Left lung (tissue), 10 donors: ENCODE results near the gene HNRNPUL2. TPM values are rescaled to one million over a fixed set of nuclear protein-coding genes. Genes with fewer than 3 reads are reported as not detected.

Experiments
- ATAC-seq: fragments of 200-7000 bp; cut with Tn5 transposase; one replicate; pipeline ENCODE4 v1.9.1; 2020; ENCODE audit warnings: moderate library complexity
- DNase-seq, 4 donors: peaks; one replicate each; pipeline ENCODE4 v3.0.0-alpha.2; 2013 to 2020
- H3K27ac ChIP-seq, 2 donors: fragments of 200-600 bp; sonication (generic) in 1 of 2; one replicate each; pipeline versions ENCODE4 v1.5.0 to v1.8.0; 2020 to 2021
- H3K27me3 ChIP-seq, 2 donors: fragments of 200-600 bp; sonication (generic) in 1 of 2; one replicate each; pipeline versions ENCODE4 v1.5.0 to v1.8.0; 2020 to 2021
- H3K36me3 ChIP-seq, 2 donors: fragments of 200-600 bp; sonication (generic) in 1 of 2; one replicate each; pipeline versions ENCODE4 v1.5.0 to v1.8.0; 2020 to 2021
- H3K4me1 ChIP-seq, 2 donors: fragments of 200-600 bp; one replicate each; pipeline ENCODE4 v1.8.0; 2021
- H3K4me3 ChIP-seq, 2 donors: fragments of 200-600 bp; sonication (generic) in 1 of 2; one replicate each; pipeline versions ENCODE4 v1.5.0 to v1.8.0; 2020 to 2021; ENCODE audit warnings: mild to moderate bottlenecking in 1 of 2
- H3K9me3 ChIP-seq, 2 donors: fragments of 200-600 bp; sonication (generic) in 1 of 2; one replicate each; pipeline versions ENCODE4 v1.5.0 to v1.8.0; 2020 to 2021
- intact Hi-C, 2 donors: fragments of 100-400 bp; cut with DNase I; formaldehyde crosslinking; loops; one replicate each; pipeline versions ENCODE4 v1.11.2 to v1.14.2; 2022
- polyA plus RNA-seq, 6 donors: library from polyadenylated mRNA; unstranded; fragments of 120-200 nt; gene quantifications; one replicate each; pipeline ENCODE4 v1.2.1, GENCODE V29; 2013; ENCODE audit not compliant: insufficient read length in 6 of 6
- total RNA-seq, 2 donors: library from RNA; stranded (reverse); fragmentation: NEBNext Ultra II Directional; extraction: Animal tissue kit (Norgen Biotek cat#: 25700); gene quantifications; one replicate each; pipeline ENCODE4 v1.2.1, GENCODE V29; 2021
- TF ChIP-seq, protein P1 (sequence below), 2 donors: fragments of 200-600 bp; sonication (generic) in 1 of 2; IDR thresholded peaks; one replicate each; pipeline versions ENCODE4 v1.5.0 to v1.8.0; 2021; ENCODE audit warnings: antibody characterized with exemption in 2 of 2
- donor health status: DM: no; HTN: yes; CAD: no.
- donor health status: DM: no; HTN: no; CAD: no.

Gene HNRNPUL2
- total and polyA plus RNA-seq, 8 donors = 31.8 to 95.4 (median 88.0) TPM

DNA sequence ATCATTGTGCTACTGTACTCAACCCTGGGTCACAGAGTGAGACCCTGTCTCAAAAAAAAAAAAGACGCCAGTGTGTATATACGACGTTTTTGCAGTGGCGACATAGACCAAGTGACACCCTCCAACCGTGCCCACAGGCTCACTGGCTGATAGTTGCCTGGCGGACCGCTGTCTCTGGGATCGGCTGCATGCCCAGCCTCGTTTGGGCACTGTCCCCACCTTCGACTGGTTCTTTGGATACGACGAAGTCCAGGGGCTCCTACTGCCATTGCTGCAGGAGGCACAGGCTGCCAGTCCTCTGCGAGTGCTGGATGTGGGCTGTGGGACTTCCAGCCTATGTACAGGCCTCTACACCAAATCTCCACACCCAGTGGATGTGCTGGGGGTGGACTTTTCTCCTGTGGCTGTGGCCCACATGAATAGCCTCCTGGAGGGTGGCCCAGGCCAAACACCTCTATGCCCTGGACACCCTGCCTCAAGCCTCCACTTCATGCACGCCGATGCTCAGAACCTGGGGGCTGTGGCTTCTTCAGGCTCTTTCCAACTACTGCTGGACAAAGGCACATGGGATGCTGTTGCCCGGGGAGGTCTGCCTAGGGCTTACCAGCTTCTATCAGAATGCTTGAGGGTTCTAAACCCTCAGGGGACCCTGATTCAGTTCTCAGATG is 60.9 kb downstream of the HNRNPUL2 start:
- Histone ChIP-seq H3K4me1 (peaks cover 24 to 69% of the 10 kb centered on the region in 2 donors), H3K9me3 (no peaks in the 10 kb centered on the region), H3K36me3 (peaks cover 0 to 34% of the 10 kb centered on the region in 2 donors), H3K27ac (peak overlapping the region; percentile 89 to 94), H3K4me3 (peak overlapping the region; percentile 86 to 90), H3K27me3 (no peaks in the 10 kb centered on the region)
- TF ChIP-seq, protein P1, sequence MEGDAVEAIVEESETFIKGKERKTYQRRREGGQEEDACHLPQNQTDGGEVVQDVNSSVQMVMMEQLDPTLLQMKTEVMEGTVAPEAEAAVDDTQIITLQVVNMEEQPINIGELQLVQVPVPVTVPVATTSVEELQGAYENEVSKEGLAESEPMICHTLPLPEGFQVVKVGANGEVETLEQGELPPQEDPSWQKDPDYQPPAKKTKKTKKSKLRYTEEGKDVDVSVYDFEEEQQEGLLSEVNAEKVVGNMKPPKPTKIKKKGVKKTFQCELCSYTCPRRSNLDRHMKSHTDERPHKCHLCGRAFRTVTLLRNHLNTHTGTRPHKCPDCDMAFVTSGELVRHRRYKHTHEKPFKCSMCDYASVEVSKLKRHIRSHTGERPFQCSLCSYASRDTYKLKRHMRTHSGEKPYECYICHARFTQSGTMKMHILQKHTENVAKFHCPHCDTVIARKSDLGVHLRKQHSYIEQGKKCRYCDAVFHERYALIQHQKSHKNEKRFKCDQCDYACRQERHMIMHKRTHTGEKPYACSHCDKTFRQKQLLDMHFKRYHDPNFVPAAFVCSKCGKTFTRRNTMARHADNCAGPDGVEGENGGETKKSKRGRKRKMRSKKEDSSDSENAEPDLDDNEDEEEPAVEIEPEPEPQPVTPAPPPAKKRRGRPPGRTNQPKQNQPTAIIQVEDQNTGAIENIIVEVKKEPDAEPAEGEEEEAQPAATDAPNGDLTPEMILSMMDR (IDR thresholded peaks at IDR 0.05) = no peak
- DNase-seq (no peak), ATAC-seq (no peak)
- intact Hi-C loops = no loop called here

DNA sequence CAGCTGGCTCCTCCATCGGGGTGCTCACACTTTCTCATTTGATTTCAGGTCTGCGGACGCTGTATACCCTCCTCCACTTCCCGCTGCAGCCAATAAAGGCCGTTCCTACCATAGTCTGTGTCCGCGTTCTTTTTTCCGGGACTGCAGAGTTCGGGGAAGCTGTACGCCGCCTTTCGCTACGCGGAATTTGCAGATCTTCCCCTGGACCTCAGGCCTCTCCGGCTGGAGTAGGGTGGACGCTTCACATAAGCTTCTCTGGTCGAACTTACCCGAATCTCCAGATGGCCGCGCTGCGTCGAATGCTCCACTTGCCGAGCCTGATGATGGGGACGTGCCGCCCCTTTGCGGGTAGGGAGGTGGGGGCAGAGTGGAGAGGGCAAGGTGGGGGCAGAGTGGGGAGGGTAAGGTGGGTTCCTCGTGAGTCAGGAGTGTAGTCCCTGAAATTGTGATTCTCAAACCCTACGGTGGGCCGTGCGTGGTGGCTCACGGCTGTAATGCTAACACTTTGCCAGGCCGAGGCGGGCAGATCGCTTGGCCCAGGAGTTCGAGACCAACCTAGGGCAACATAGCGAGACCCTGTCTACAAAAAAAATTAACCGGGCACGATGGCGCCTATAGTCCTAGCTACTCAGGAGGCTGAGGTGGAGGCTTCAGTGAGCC is 61.5 kb downstream of the HNRNPUL2 start:
- DNase-seq (peak in 2 of 4 donors; percentile 53 to 83), ATAC-seq (peak; percentile 53)
- TF ChIP-seq, protein P1 (IDR thresholded peaks at IDR 0.05) = no peak
- peaks cover 0 to 40% of the 10 kb centered on the region in 2 donors for H3K36me3 ChIP-seq
- H3K27ac ChIP-seq = peak overlapping the region; percentile 89 to 94
- intact Hi-C loops = no loop called here
- no peaks in the 10 kb centered on the region for H3K9me3 ChIP-seq
- no peaks in the 10 kb centered on the region for H3K27me3 ChIP-seq
- peak overlapping the region; percentile 86 to 90 for H3K4me3 ChIP-seq
- peaks cover 20 to 64% of the 10 kb centered on the region in 2 donors for H3K4me1 ChIP-seq

DNA sequence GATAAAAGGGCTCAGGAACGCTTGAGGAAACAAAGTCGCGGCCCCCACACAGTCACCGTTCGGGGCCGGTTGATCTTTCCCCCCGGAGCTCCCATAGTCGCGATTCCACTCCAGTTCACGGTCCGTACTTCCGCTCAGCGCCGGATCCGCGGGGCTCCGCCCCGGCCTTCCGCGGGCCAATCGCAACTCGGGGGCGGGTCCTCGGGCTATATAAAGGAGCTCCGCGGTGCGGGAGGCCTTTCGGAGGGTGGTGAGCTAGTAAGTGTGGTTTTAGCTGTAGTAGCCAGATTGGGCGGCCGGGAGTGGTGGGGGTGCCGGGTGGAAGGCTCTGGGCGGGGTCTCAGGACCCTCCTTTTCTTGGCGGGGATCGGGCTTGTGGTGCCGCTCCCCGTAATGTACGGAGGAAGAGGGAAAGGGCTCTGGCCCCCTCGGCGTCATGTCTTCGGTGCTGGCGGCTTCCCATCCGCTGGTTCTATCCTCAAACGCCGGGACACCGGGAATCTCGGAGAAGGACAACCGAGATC is 62.1 kb downstream of the HNRNPUL2 start, which contains the start of the genes C11orf98 and CSKMT:
Gene C11orf98, minus strand, starts transcription at position 136 of the 524 bp plus-strand sequence. Its CDS starts 41 bp downstream, at position 95.
Gene CSKMT, plus strand, starts transcription at position 238 of the 524 bp plus-strand sequence. CDS start 568 bp downstream, outside the sequence.
- H3K27ac ChIP-seq = peak within 1 kb of the TSS; percentile 89 to 94
- H3K4me3 ChIP-seq = peak within 1 kb of the TSS; percentile 86 to 90
- no peaks in the 10 kb centered on the region for H3K9me3 ChIP-seq
- peaks cover 14 to 58% of the 10 kb centered on the region in 2 donors for H3K4me1 ChIP-seq
- no peaks in the 10 kb centered on the region for H3K27me3 ChIP-seq
- H3K36me3 ChIP-seq = peaks cover 0 to 42% of the 10 kb centered on the region in 2 donors
- intact Hi-C loops = no loop called here
- TF ChIP-seq, protein P1 (IDR thresholded peaks at IDR 0.05) = no peak
- DNase-seq (peak; percentile 95 to 97 (median 96)), ATAC-seq (peak; percentile 98)

DNA sequence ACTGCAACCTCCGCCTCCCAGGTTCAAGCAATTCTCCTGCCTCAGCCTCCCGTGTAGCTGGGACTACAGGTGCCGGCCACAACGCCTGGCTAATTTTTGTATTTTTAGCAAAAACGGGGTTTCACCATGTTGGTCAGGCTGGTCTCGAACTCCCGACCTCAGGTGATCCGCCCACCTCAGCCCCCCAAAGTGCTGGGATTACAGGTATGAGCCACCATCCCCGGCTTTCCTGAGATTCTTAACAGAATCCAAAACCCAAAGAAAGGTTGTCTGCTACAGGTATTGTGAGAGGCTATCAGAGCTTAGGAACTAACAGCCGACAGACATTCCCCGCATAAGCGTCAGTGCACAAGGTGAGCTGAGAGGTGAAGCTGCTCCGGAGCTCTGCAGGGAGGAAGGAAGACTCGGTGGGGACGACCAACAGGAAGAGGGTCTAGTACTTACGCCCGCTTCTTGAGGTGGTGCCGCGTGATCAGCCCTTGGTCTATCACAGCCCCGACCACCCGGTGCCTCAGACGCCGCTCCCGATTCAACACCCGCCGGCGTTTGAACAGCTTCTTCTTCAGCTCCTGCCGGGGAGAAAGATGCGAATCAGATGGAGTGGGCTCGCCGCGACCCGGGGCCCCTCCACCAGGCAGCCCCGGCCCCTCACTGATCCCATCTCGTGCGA is 62.7 kb downstream of the HNRNPUL2 start:
- Histone ChIP-seq H3K27ac (peak overlapping the region; percentile 89 to 94), H3K4me1 (peaks cover 14 to 52% of the 10 kb centered on the region in 2 donors), H3K9me3 (no peaks in the 10 kb centered on the region), H3K27me3 (no peaks in the 10 kb centered on the region), H3K36me3 (peaks cover 0 to 42% of the 10 kb centered on the region in 2 donors), H3K4me3 (peak overlapping the region; percentile 86 to 90)
- TF ChIP-seq, protein P1 (IDR thresholded peaks at IDR 0.05) = no peak
- ATAC-seq (peak; percentile 59), DNase-seq (peak in 3 of 4 donors; percentile 28 to 60 (median 56))
- intact Hi-C loops = no loop called here

Other genes with a start within 250 kb of the HNRNPUL2 start
- gene AHNAK, start 180.7 kb downstream of the HNRNPUL2 start, total RNA-seq = 100 to 1,000 TPM; 437 to 636 TPM
- gene AHNAK, start 180.7 kb downstream of the HNRNPUL2 start, polyA plus RNA-seq = 100 to 1,000 TPM; 176 to 256 (median 209) TPM
- gene EEF1G, start 153.6 kb downstream of the HNRNPUL2 start, total RNA-seq = 1,000 to 10,000 TPM in 1 of 2 donors, 100 to 1,000 TPM in 1; 973 to 1,076 TPM
- 1,000 to 10,000 TPM; 2,175 to 2,492 (median 2,304) TPM for gene EEF1G, start 153.6 kb downstream of the HNRNPUL2 start, polyA plus RNA-seq
- 10 to 100 TPM; 12.6 to 19.8 TPM for gene TUT1, start 135.9 kb downstream of the HNRNPUL2 start, total RNA-seq
- 10 to 100 TPM; 21.9 to 27.8 (median 23.4) TPM for gene TUT1, start 135.9 kb downstream of the HNRNPUL2 start, polyA plus RNA-seq
- gene MTA2, start 125.6 kb downstream of the HNRNPUL2 start, total RNA-seq = 10 to 100 TPM; 67.1 to 86.0 TPM
- gene MTA2, start 125.6 kb downstream of the HNRNPUL2 start, polyA plus RNA-seq = 100 to 1,000 TPM in 2 of 6 donors, 10 to 100 TPM in 4; 90.1 to 110 (median 97.4) TPM
- gene EML3, start 114.7 kb downstream of the HNRNPUL2 start, total RNA-seq = 10 to 100 TPM; 61.5 to 82.5 TPM
- gene EML3, start 114.7 kb downstream of the HNRNPUL2 start, polyA plus RNA-seq = 10 to 100 TPM; 39.3 to 58.5 (median 53.5) TPM
- 1 to 10 TPM; 4.3 to 5.2 TPM for gene ROM1, start 114.2 kb downstream of the HNRNPUL2 start, total RNA-seq
- 1 to 10 TPM; 3.4 to 6.5 (median 5.9) TPM for gene ROM1, start 114.2 kb downstream of the HNRNPUL2 start, polyA plus RNA-seq
- gene B3GAT3, start 105.5 kb downstream of the HNRNPUL2 start, total RNA-seq = 10 to 100 TPM; 44.1 to 46.2 TPM
- 10 to 100 TPM; 19.0 to 35.6 (median 25.0) TPM for gene B3GAT3, start 105.5 kb downstream of the HNRNPUL2 start, polyA plus RNA-seq
- gene GANAB, start 80.8 kb downstream of the HNRNPUL2 start, total RNA-seq = 100 to 1,000 TPM; 270 to 325 TPM
- 100 to 1,000 TPM; 287 to 341 (median 312) TPM for gene GANAB, start 80.8 kb downstream of the HNRNPUL2 start, polyA plus RNA-seq
- 10 to 100 TPM; 24.2 to 27.1 TPM for gene INTS5, start 74.2 kb downstream of the HNRNPUL2 start, total RNA-seq
- 10 to 100 TPM; 12.7 to 18.4 (median 17.5) TPM for gene INTS5, start 74.2 kb downstream of the HNRNPUL2 start, polyA plus RNA-seq
- 10 to 100 TPM; 46.2 to 65.5 TPM for gene C11orf98, start 62.2 kb downstream of the HNRNPUL2 start, total RNA-seq
- gene C11orf98, start 62.2 kb downstream of the HNRNPUL2 start, polyA plus RNA-seq = 10 to 100 TPM; 42.6 to 64.7 (median 51.1) TPM
- 10 to 100 TPM; 12.8 to 21.8 TPM for gene CSKMT, start 62.1 kb downstream of the HNRNPUL2 start, total RNA-seq
- 1 to 10 TPM; 5.1 to 7.4 (median 6.0) TPM for gene CSKMT, start 62.1 kb downstream of the HNRNPUL2 start, polyA plus RNA-seq
- gene UQCC3, start 55.8 kb downstream of the HNRNPUL2 start, total RNA-seq = 1 to 10 TPM; 6.6 to 6.7 TPM
- gene UQCC3, start 55.8 kb downstream of the HNRNPUL2 start, polyA plus RNA-seq = 1 to 10 TPM; 6.2 to 9.0 (median 6.8) TPM
- 1 to 10 TPM; 6.0 to 8.2 TPM for gene LBHD1, start 55.2 kb downstream of the HNRNPUL2 start, total RNA-seq
- 1 to 10 TPM; 4.4 to 9.9 (median 8.2) TPM for gene LBHD1, start 55.2 kb downstream of the HNRNPUL2 start, polyA plus RNA-seq
- 10 to 100 TPM; 67.5 to 74.4 TPM for gene UBXN1, start 48.4 kb downstream of the HNRNPUL2 start, total RNA-seq
- 100 to 1,000 TPM; 140 to 169 (median 157) TPM for gene UBXN1, start 48.4 kb downstream of the HNRNPUL2 start, polyA plus RNA-seq
- gene LRRN4CL, start 37.9 kb downstream of the HNRNPUL2 start, total RNA-seq = 1 to 10 TPM in 1 of 2 donors, under 1 TPM in 1; 0.32 to 2.0 TPM
- 1 to 10 TPM in 1 of 6 donors, under 1 TPM in 5; 0.32 to 1.2 (median 0.69) TPM for gene LRRN4CL, start 37.9 kb downstream of the HNRNPUL2 start, polyA plus RNA-seq
- gene BSCL2, start 20.0 kb downstream of the HNRNPUL2 start, total RNA-seq = 100 to 1,000 TPM in 1 of 2 donors, 10 to 100 TPM in 1; 77.8 to 109 TPM
- gene BSCL2, start 20.0 kb downstream of the HNRNPUL2 start, polyA plus RNA-seq = 10 to 100 TPM; 39.9 to 51.9 (median 46.3) TPM
- gene GNG3, start 19.8 kb downstream of the HNRNPUL2 start, total RNA-seq = under 1 TPM in 1 of 2 donors, not detected in 1; 0.42 TPM
- 1 to 10 TPM; 1.5 to 1.9 (median 1.6) TPM for gene GNG3, start 19.8 kb downstream of the HNRNPUL2 start, polyA plus RNA-seq
- 10 to 100 TPM; 32.2 to 33.0 TPM for gene TTC9C, start 1.0 kb upstream of the HNRNPUL2 start, total RNA-seq
- 10 to 100 TPM; 36.9 to 43.4 (median 39.8) TPM for gene TTC9C, start 1.0 kb upstream of the HNRNPUL2 start, polyA plus RNA-seq
- 10 to 100 TPM; 11.2 TPM for gene ZBTB3, start 26.7 kb upstream of the HNRNPUL2 start, total RNA-seq
- 1 to 10 TPM; 7.3 to 9.6 (median 8.3) TPM for gene ZBTB3, start 26.7 kb upstream of the HNRNPUL2 start, polyA plus RNA-seq
- 10 to 100 TPM; 64.9 to 70.3 TPM for gene POLR2G, start 34.1 kb upstream of the HNRNPUL2 start, total RNA-seq
- gene POLR2G, start 34.1 kb upstream of the HNRNPUL2 start, polyA plus RNA-seq = 100 to 1,000 TPM; 135 to 159 (median 148) TPM
- 10 to 100 TPM; 14.5 to 24.9 TPM for gene TAF6L, start 43.9 kb upstream of the HNRNPUL2 start, total RNA-seq
- gene TAF6L, start 43.9 kb upstream of the HNRNPUL2 start, polyA plus RNA-seq = 10 to 100 TPM; 26.6 to 35.2 (median 30.3) TPM
- gene TMEM179B, start 59.9 kb upstream of the HNRNPUL2 start, total RNA-seq = 10 to 100 TPM; 52.7 to 58.7 TPM
- gene TMEM179B, start 59.9 kb upstream of the HNRNPUL2 start, polyA plus RNA-seq = 10 to 100 TPM; 43.9 to 56.7 (median 49.8) TPM
- 10 to 100 TPM; 15.7 to 16.2 TPM for gene TMEM223, start 64.5 kb upstream of the HNRNPUL2 start, total RNA-seq
- 10 to 100 TPM; 19.6 to 26.4 (median 20.7) TPM for gene TMEM223, start 64.5 kb upstream of the HNRNPUL2 start, polyA plus RNA-seq
- gene NXF1, start 78.0 kb upstream of the HNRNPUL2 start, total RNA-seq = 10 to 100 TPM; 67.8 to 73.0 TPM
- gene NXF1, start 78.0 kb upstream of the HNRNPUL2 start, polyA plus RNA-seq = 100 to 1,000 TPM; 118 to 157 (median 134) TPM
- gene STX5, start 104.6 kb upstream of the HNRNPUL2 start, total RNA-seq = 10 to 100 TPM; 38.9 to 40.5 TPM
- 10 to 100 TPM; 49.5 to 55.7 (median 51.2) TPM for gene STX5, start 104.6 kb upstream of the HNRNPUL2 start, polyA plus RNA-seq
- not detected for gene TEX54, start 105.4 kb upstream of the HNRNPUL2 start, total RNA-seq
- gene TEX54, start 105.4 kb upstream of the HNRNPUL2 start, polyA plus RNA-seq = under 1 TPM in 2 of 6 donors, not detected in 4; 0.36 to 0.69 TPM
- 10 to 100 TPM; 24.6 to 45.4 TPM for gene WDR74, start 112.1 kb upstream of the HNRNPUL2 start, total RNA-seq
- 10 to 100 TPM; 36.1 to 54.0 (median 43.3) TPM for gene WDR74, start 112.1 kb upstream of the HNRNPUL2 start, polyA plus RNA-seq
- gene SLC3A2, start 153.4 kb upstream of the HNRNPUL2 start, total RNA-seq = 100 to 1,000 TPM; 131 to 228 TPM
- gene SLC3A2, start 153.4 kb upstream of the HNRNPUL2 start, polyA plus RNA-seq = 100 to 1,000 TPM; 161 to 223 (median 180) TPM
- gene CHRM1, start 193.9 kb upstream of the HNRNPUL2 start, total RNA-seq = 1 to 10 TPM; 1.2 to 2.3 TPM
- gene CHRM1, start 193.9 kb upstream of the HNRNPUL2 start, polyA plus RNA-seq = under 1 TPM; 0.34 to 0.71 (median 0.52) TPM